ENCODE results near the gene PRKAR1B.

Gene PRKAR1B

DNA sequence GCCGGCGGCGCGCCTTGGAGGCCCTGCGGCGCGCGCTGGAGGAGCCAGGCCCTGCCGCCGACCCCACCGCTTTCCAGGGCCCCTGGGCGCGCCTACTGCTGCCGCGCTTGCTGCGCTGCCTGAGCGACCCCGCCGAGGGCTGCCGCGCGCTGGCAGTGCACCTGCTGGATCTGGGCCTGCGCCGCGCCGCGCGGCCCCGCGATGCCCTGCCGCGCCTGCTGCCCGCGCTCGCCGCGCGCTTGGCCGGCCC lies 302 bp downstream of the PRKAR1B start:
- H3K27ac ChIP-seq, result peak overlapping the region; percentile 57
- no peak for DNase-seq (ENCODE audit: low read depth, low spot score)

- DNase-seq (ENCODE audit: low read depth, low spot score), result no peak
- peak within 1 kb of the TSS; percentile 57 for H3K27ac ChIP-seq
Observed at GRCh38 chr7:726084-726853, 812 bp downstream of the PRKAR1B start, which contains the start of gene DNAAF5. Gene DNAAF5, plus strand, starts transcription at chr7:726699. Its CDS starts 22 bp downstream, at chr7:726721.

DNA sequence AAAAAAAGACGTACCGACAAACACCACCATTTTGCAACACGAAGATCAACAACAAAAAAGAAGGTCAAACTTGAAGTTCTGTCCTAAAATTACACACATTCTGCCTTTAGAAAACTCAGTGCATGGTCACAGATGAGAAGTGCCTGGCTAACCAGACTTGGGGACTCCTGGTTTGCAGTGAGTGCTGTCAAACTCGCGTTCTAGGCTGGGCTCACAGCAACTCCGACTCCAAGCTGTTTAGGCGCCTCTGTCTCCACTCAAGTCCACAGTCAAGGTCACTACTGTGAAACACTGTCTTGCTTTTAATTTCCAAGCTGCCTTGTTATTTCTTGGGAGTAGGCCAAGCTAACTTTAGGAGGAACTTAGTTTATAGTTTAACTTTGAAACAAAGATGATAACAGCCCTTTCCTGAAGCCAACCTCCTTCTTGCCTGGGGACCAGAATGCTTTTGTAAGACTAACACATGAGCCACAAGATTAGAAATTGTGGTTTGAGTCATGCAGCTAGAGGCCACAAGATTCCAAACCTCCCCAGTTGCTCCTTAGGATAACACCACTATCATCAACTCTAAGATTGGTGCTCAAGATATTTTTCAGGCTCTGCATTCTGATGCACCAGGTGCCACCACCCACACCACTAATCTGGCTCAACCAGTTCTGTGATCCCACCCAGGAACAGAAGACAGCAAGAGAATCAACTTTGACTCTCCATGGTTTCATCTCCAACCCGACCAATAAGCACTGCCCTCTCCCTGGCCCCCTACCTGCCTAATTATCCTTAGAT lies 1.7 kb downstream of the PRKAR1B start:
- no peak for DNase-seq (ENCODE audit: low read depth, low spot score)
- peak overlapping the region; percentile 57 for H3K27ac ChIP-seq

GRCh38 chr7:724298-724697 lies 2.8 kb downstream of the PRKAR1B start:
- H3K27ac ChIP-seq, result no peak overlapping the region
- DNase-seq (ENCODE audit: low read depth, low spot score), result no peak

DNA sequence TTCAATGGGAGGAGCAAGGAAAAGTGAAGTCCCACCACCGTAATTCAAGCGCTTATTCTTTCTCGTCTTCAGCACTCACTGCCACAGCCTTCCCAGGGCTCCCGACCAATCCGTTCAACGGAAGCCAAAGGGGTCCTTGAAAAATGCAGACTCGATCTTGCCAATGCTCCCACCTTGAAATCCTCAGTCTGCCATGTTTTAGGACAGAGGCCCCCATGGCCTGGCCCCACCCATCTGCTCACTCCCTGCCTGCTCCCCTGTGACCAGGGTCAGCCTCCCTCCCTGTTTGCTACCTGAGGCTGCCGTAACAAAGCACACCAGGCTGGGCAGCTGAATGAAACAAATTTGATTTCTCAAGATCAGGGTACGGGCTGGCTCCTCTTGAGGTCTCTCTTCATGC lies 3.5 kb downstream of the PRKAR1B start:
- DNase-seq (ENCODE audit: low read depth, low spot score), result no peak
- H3K27ac ChIP-seq, result no peak overlapping the region

DNA sequence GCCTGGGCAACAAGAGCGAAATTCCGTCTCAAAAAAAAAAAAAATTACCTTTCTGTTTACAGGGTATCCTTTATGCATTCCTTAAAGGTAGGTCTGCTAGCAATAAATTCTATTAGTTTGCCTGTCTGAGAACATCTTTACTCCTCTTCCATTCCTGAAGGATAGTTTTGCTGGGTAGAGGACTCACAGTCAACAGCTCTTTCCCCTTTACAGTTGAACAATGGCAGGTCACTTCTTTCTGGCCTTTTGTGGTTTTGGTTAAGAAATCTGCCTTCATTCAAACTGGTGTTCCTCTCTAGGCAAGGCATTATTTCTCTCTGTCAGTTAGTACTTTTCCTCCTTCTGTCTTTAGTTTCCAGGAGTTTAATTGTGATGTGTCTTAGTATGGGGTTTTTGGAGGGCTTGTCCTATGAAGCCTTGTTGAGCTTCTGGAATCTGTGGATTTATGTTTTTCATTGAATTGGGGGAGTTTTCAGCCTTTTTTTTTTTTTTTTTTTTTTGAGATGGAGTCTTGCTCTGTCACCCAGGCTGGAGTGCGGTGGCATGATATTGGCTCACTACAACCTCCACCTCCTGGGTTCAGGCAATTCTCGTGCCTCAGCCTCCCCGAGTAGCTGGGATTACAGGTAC lies 5.3 kb downstream of the PRKAR1B start:
- no peak overlapping the region for H3K27ac ChIP-seq
- DNase-seq (ENCODE audit: low read depth, low spot score), result no peak

- no peak overlapping the region for H3K27ac ChIP-seq
- DNase-seq (ENCODE audit: low read depth, low spot score), result no peak
Observed at GRCh38 chr7:716636-717035, 10.4 kb downstream of the PRKAR1B start.

GRCh38 chr7:716222-716621 lies 10.9 kb downstream of the PRKAR1B start:
- DNase-seq (ENCODE audit: low read depth, low spot score), result no peak
- H3K27ac ChIP-seq, result no peak overlapping the region

GRCh38 chr7:714251-714671 lies 12.8 kb downstream of the PRKAR1B start:
- no peak for DNase-seq (ENCODE audit: low read depth, low spot score)
- H3K27ac ChIP-seq, result no peak overlapping the region

- no peak for DNase-seq (ENCODE audit: low read depth, low spot score)
- H3K27ac ChIP-seq, result no peak overlapping the region
Observed at GRCh38 chr7:713488-714230, 13.4 kb downstream of the PRKAR1B start.

GRCh38 chr7:713139-713457 lies 14.0 kb downstream of the PRKAR1B start:
- H3K27ac ChIP-seq, result no peak overlapping the region
- no peak for DNase-seq (ENCODE audit: low read depth, low spot score)

DNA sequence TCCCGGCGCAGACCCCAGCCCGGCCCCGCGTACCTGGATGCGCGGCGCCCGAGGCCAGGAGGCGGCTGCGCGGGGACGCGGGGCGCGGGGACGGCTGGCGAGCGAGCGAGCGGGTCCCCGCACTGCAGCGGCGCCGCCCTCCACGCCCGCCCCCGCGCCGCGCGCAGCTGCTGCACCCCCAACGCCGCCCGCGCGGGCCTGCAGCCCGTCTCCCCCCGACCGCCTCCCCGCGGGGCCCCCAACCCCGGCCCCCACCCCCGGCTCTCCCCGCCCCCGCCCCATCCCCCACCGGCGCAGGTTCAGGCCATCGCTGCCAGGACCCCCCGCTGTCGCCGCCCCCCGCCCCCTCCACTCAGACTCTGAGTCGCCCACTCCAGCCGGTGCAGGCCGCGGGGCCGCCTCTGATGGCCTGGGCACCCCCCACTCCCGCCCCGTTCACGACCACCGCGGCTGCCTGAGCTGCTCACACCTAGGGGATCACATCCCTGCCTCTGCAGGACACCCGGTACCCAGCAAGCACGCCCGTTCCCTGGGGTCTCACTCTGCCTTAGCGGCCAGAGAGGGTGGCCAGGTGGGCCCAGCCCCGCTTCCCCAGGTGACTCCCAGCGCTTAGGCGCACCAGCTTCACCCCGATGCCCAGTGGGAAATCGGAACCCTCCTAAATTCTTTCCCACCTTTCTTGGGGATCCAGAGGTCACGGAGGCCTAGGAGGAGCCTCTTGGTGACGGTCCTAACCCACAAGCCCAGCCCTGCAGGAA lies 14.5 kb downstream of the PRKAR1B start:
- no peak overlapping the region for H3K27ac ChIP-seq
- DNase-seq (ENCODE audit: low read depth, low spot score), result no peak

GRCh38 chr7:711922-712380 lies 15.1 kb downstream of the PRKAR1B start:
- DNase-seq (ENCODE audit: low read depth, low spot score), result no peak
- H3K27ac ChIP-seq, result no peak overlapping the region

- DNase-seq (ENCODE audit: low read depth, low spot score), result no peak
- no peak overlapping the region for H3K27ac ChIP-seq
Observed at GRCh38 chr7:711093-711921, 15.8 kb downstream of the PRKAR1B start.

DNA sequence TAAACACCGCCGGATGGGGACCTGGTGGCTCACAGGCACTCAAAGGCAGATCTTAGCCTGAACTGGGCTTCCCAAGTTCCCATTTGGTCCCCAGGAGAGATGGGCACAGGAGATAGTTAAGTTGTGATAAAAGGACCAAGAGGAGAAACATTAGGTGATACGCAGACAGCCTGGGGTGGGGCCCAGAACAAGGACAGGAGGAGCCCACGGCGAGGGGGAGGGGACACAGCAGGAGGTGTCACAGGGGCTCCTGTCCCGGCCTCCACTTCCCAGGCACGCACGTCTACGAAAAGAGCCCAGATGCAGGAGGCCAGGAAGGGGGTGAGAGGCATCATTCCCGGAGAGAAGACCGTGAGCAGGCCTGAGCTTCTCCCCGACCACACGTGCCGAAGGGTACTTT lies 16.9 kb downstream of the PRKAR1B start:
- DNase-seq (ENCODE audit: low read depth, low spot score), result no peak
- no peak overlapping the region for H3K27ac ChIP-seq

- no peak overlapping the region for H3K27ac ChIP-seq
- DNase-seq (ENCODE audit: low read depth, low spot score), result no peak
Observed at GRCh38 chr7:707296-708000, 19.6 kb downstream of the PRKAR1B start.

GRCh38 chr7:706721-707120 lies 20.4 kb downstream of the PRKAR1B start:
- DNase-seq (ENCODE audit: low read depth, low spot score), result no peak
- no peak overlapping the region for H3K27ac ChIP-seq

GRCh38 chr7:703049-703448 lies 24.0 kb downstream of the PRKAR1B start:
- no peak for DNase-seq (ENCODE audit: low read depth, low spot score)
- H3K27ac ChIP-seq, result no peak overlapping the region

All from epithelial cell of prostate (primary cell).